ENCODE data around the gene ABHD1. TPM values are rescaled to one million over a fixed set of nuclear protein-coding genes. Genes with fewer than 3 reads are reported as not detected.

ABHD1 gene
- total and polyA plus RNA-seq, 2 experiments from 2014 or later: 0.38 to 0.55 TPM

- Mint-ChIP-seq H3K4me1 (peaks cover 9% of the 10 kb centered on the region), H3K36me3 (ENCODE audit: low read depth) (no peaks in the 10 kb centered on the region; the same call in 2 of the 3 replicates), H3K9me3 (no peaks in the 10 kb centered on the region; the same call in 2 of the 3 replicates), H3K27ac (no peak overlapping the region), H3K4me3 (no peak overlapping the region), H3K27me3 (ENCODE audit: insufficient read depth, low read depth, poor library complexity) (peaks cover 24% of the 10 kb centered on the region)
- Histone ChIP-seq H2AFZ (no peak overlapping the region), H3F3A (replicated peaks; ENCODE audit: low read depth) (no peaks in the 10 kb centered on the region), H3K36me3 (ENCODE audit: insufficient read depth) (no peaks in the 10 kb centered on the region), H3K4me3 (no peak overlapping the region), H4K20me1 (replicated peaks; ENCODE audit: insufficient read depth) (no peaks in the 10 kb centered on the region; the same call in 1 of the 2 replicates), H3K4me1 (ENCODE audit: insufficient read depth) (peaks cover 4% of the 10 kb centered on the region; the same call in 1 of the 2 replicates), H3K9me2 (ENCODE audit: insufficient read depth) (no peaks in the 10 kb centered on the region), H3K27ac (ENCODE audit: low read depth) (no peak overlapping the region), H3K4me2 (no peak overlapping the region), H3K27me3 (ENCODE audit: insufficient read depth) (no peaks in the 10 kb centered on the region), H3K79me2 (replicated peaks; ENCODE audit: insufficient read depth) (no peaks in the 10 kb centered on the region)
- no peak for ATAC-seq
- DNase-seq (ENCODE audit: low spot score): no peak
- TF ChIP-seq EZH2phosphoT487 (IDR thresholded peaks at IDR 0.05; ENCODE audit: unreplicated experiment) (no peak), CTCF (conservative IDR thresholded peaks at IDR 0.05; ENCODE audit: low read depth in 2 of 2) (no peak), CREB1 (CRISPR knock-in tag; IDR thresholded peaks at IDR 0.05; ENCODE audit: low read depth) (no peak)
These were observed 26.3 kb upstream of the ABHD1 start for GRCh38 chr2:27097341-27097740.

GRCh38 chr2:27099334-27099955 lies 24.2 kb upstream of the ABHD1 start:
- no peak overlapping the region for H3K27ac Mint-ChIP-seq
- Histone ChIP-seq H3F3A (replicated peaks; ENCODE audit: low read depth) (no peaks in the 10 kb centered on the region), H2AFZ (no peak overlapping the region), H3K4me3 (no peak overlapping the region), H3K36me3 (ENCODE audit: insufficient read depth) (no peaks in the 10 kb centered on the region), H3K9me2 (ENCODE audit: insufficient read depth) (no peaks in the 10 kb centered on the region), H3K27me3 (ENCODE audit: insufficient read depth) (no peaks in the 10 kb centered on the region), H4K20me1 (replicated peaks; ENCODE audit: insufficient read depth) (no peaks in the 10 kb centered on the region; the same call in 1 of the 2 replicates), H3K79me2 (replicated peaks; ENCODE audit: insufficient read depth) (no peaks in the 10 kb centered on the region), H3K27ac (ENCODE audit: low read depth) (no peak overlapping the region), H3K4me1 (ENCODE audit: insufficient read depth) (peaks cover 4% of the 10 kb centered on the region; the same call in 1 of the 2 replicates), H3K4me2 (no peak overlapping the region)
- TF ChIP-seq CTCF (conservative IDR thresholded peaks at IDR 0.05; ENCODE audit: low read depth in 2 of 2): peak in 1 of 2 experiments; percentile 43; a peak in 2 of 4 replicates
- TF ChIP-seq NANOG (IDR thresholded peaks at IDR 0.05; ENCODE audit: borderline replicate concordance): no peak
- H3K27me3 Mint-ChIP-seq (ENCODE audit: insufficient read depth, low read depth, poor library complexity): peaks cover 21% of the 10 kb centered on the region
- DNase-seq (ENCODE audit: low spot score) (no peak), ATAC-seq (no peak)
- no peaks in the 10 kb centered on the region; the same call in 2 of the 3 replicates for H3K36me3 Mint-ChIP-seq (ENCODE audit: low read depth)
- no peak overlapping the region for H3K4me3 Mint-ChIP-seq
- no peaks in the 10 kb centered on the region; the same call in 2 of the 3 replicates for H3K9me3 Mint-ChIP-seq
- H3K4me1 Mint-ChIP-seq: peaks cover 9% of the 10 kb centered on the region

All from GM23338 (cell line).